Hippocampal formation (tissue), 2 donors: ENCODE results near the gene GPX3.

Experiments used
- DNase-seq, 2 donors: peaks; one replicate each; lab custom pipeline; 2025; lab: John Stamatoyannopoulos, UW

Gene GPX3

GRCh38 chr5:151020304-151021110 lies at the start of gene GPX3:
Gene GPX3, plus strand, starts transcription at chr5:151020591. Its CDS starts 64 bp downstream, at chr5:151020655.
- peak in 1 of 2 donors; percentile 58 for DNase-seq

GRCh38 chr5:150978590-150978989 lies 41.8 kb upstream of the GPX3 start:
- DNase-seq = no peak

- no peak for DNase-seq
Measured at GRCh38 chr5:150987746-150988145, 32.6 kb upstream of the GPX3 start.

- DNase-seq = no peak
Measured at GRCh38 chr5:150989695-150990094, 30.7 kb upstream of the GPX3 start.

GRCh38 chr5:150992705-150993104 lies 27.7 kb upstream of the GPX3 start:
- no peak for DNase-seq

GRCh38 chr5:150993422-150993821 lies 27.0 kb upstream of the GPX3 start:
- DNase-seq = no peak

- no peak for DNase-seq
Measured at GRCh38 chr5:150993826-150994412, 26.5 kb upstream of the GPX3 start.

- no peak for DNase-seq
Measured at GRCh38 chr5:150999704-151000442, 20.5 kb upstream of the GPX3 start.

- DNase-seq = no peak
Measured at GRCh38 chr5:151001436-151001835, 19.0 kb upstream of the GPX3 start.

GRCh38 chr5:151002250-151002649 lies 18.1 kb upstream of the GPX3 start:
- peak in 1 of 2 donors; percentile 29 for DNase-seq

GRCh38 chr5:151002681-151003502 lies 17.5 kb upstream of the GPX3 start:
- no peak for DNase-seq

GRCh38 chr5:151003503-151003860 lies 16.9 kb upstream of the GPX3 start:
- no peak for DNase-seq

GRCh38 chr5:151004499-151004898 lies 15.9 kb upstream of the GPX3 start:
- DNase-seq = no peak

GRCh38 chr5:151005187-151005949 lies 15.0 kb upstream of the GPX3 start:
- no peak for DNase-seq

GRCh38 chr5:151005950-151006576 lies 14.3 kb upstream of the GPX3 start:
- DNase-seq = no peak

- no peak for DNase-seq
Measured at GRCh38 chr5:151006704-151007334, 13.6 kb upstream of the GPX3 start.

GRCh38 chr5:151007430-151008209 lies 12.8 kb upstream of the GPX3 start:
- no peak for DNase-seq

GRCh38 chr5:151008210-151008491 lies 12.2 kb upstream of the GPX3 start:
- no peak for DNase-seq

GRCh38 chr5:151008906-151009305 lies 11.5 kb upstream of the GPX3 start:
- no peak for DNase-seq

- no peak for DNase-seq
Measured at GRCh38 chr5:151012862-151013261, 7.5 kb upstream of the GPX3 start.
